ENCODE measurements around the gene COL24A1.
"Not testable (repeated sequence)": the region's sequence is repeated elsewhere in the genome, so short reads cannot be mapped to it uniquely, and the experiment has no call there.

Gene COL24A1

GRCh38 chr1:85762804-85763203 is 393.8 kb downstream of the COL24A1 start:
- DNase-seq = no peak

GRCh38 chr1:85756864-85757263 is 399.7 kb downstream of the COL24A1 start:
- no peak for DNase-seq

- no peak for DNase-seq
Observed at GRCh38 chr1:85748120-85748519, 408.5 kb downstream of the COL24A1 start.

- DNase-seq = no peak
Observed at GRCh38 chr1:85746777-85747176, 409.8 kb downstream of the COL24A1 start.

- no peak for DNase-seq
Observed at GRCh38 chr1:85743814-85744213, 412.8 kb downstream of the COL24A1 start.

GRCh38 chr1:85734931-85735330 is 421.6 kb downstream of the COL24A1 start:
- DNase-seq = no peak

- DNase-seq = no peak
Observed at GRCh38 chr1:85718678-85719340, 437.8 kb downstream of the COL24A1 start.

GRCh38 chr1:85714418-85715114 is 442.0 kb downstream of the COL24A1 start:
- DNase-seq = not testable (repeated sequence)

- no peak for DNase-seq
Observed at GRCh38 chr1:85708829-85709227, 447.7 kb downstream of the COL24A1 start.

GRCh38 chr1:85707990-85708828 is 448.4 kb downstream of the COL24A1 start, which contains the start of gene ZNHIT6:
Gene ZNHIT6 (minus strand): TSS chr1:85708433. CDS start chr1:85708284, 149 bp downstream.
- DNase-seq = peak; percentile 58 to 71 (median 69)

- DNase-seq = no peak
Observed at GRCh38 chr1:85707267-85707989, 449.1 kb downstream of the COL24A1 start.

GRCh38 chr1:85705940-85706339 is 450.6 kb downstream of the COL24A1 start:
- no peak for DNase-seq

GRCh38 chr1:85700422-85700821 is 456.1 kb downstream of the COL24A1 start:
- DNase-seq = no peak

- DNase-seq = no peak
Observed at GRCh38 chr1:85697895-85698294, 458.7 kb downstream of the COL24A1 start.

GRCh38 chr1:85692730-85693314 is 463.8 kb downstream of the COL24A1 start:
- no peak for DNase-seq

GRCh38 chr1:85689775-85690404 is 466.7 kb downstream of the COL24A1 start:
- DNase-seq = no peak

- no peak for DNase-seq
Observed at GRCh38 chr1:85683292-85684025, 473.1 kb downstream of the COL24A1 start.

- no peak for DNase-seq
Observed at GRCh38 chr1:85681087-85681486, 475.5 kb downstream of the COL24A1 start.
